ENCODE results near the gene AGAP2.

The AGAP2 gene

GRCh38 chr12:57770734-57771133 lies 32.2 kb upstream of the AGAP2 start:
- in situ Hi-C loops (cut with MboI; ENCODE audit: low sequenced_read_pairs, unreplicated experiment) = no loop called here
- DNase-seq (ENCODE audit: low spot score) = no peak
- no peak for TF ChIP-seq CTCF (IDR thresholded peaks at IDR 0.05; ENCODE audit: borderline replicate concordance, control extremely low read depth, extremely low read depth, insufficient read depth, missing control alignments)

- no peak for TF ChIP-seq CTCF (IDR thresholded peaks at IDR 0.05; ENCODE audit: borderline replicate concordance, control extremely low read depth, extremely low read depth, insufficient read depth, missing control alignments)
- DNase-seq (ENCODE audit: low spot score) = no peak
- in situ Hi-C loops (cut with MboI; ENCODE audit: low sequenced_read_pairs, unreplicated experiment) = no loop called here
Observed at GRCh38 chr12:57769594-57769993, 31.1 kb upstream of the AGAP2 start.

GRCh38 chr12:57767876-57768275 lies 29.3 kb upstream of the AGAP2 start:
- in situ Hi-C loops (cut with MboI; ENCODE audit: low sequenced_read_pairs, unreplicated experiment) = no loop called here
- no peak for DNase-seq (ENCODE audit: low spot score)
- TF ChIP-seq CTCF (IDR thresholded peaks at IDR 0.05; ENCODE audit: borderline replicate concordance, control extremely low read depth, extremely low read depth, insufficient read depth, missing control alignments) = no peak

GRCh38 chr12:57767305-57767698 lies 28.8 kb upstream of the AGAP2 start:
- no peak for TF ChIP-seq CTCF (IDR thresholded peaks at IDR 0.05; ENCODE audit: borderline replicate concordance, control extremely low read depth, extremely low read depth, insufficient read depth, missing control alignments)
- in situ Hi-C loops (cut with MboI; ENCODE audit: low sequenced_read_pairs, unreplicated experiment) = no loop called here
- DNase-seq (ENCODE audit: low spot score) = no peak

- DNase-seq (ENCODE audit: low spot score) = no peak
- no peak for TF ChIP-seq CTCF (IDR thresholded peaks at IDR 0.05; ENCODE audit: borderline replicate concordance, control extremely low read depth, extremely low read depth, insufficient read depth, missing control alignments)
- in situ Hi-C loops (cut with MboI; ENCODE audit: low sequenced_read_pairs, unreplicated experiment) = no loop called here
Observed at GRCh38 chr12:57766464-57767304, 28.1 kb upstream of the AGAP2 start, which contains the start of gene CYP27B1. TSS of gene CYP27B1 (minus strand) at chr12:57767078. CDS start at chr12:57767041, 37 bp downstream.

- in situ Hi-C loops (cut with MboI; ENCODE audit: low sequenced_read_pairs, unreplicated experiment) = no loop called here
- TF ChIP-seq CTCF (IDR thresholded peaks at IDR 0.05; ENCODE audit: borderline replicate concordance, control extremely low read depth, extremely low read depth, insufficient read depth, missing control alignments) = no peak
- DNase-seq (ENCODE audit: low spot score) = no peak
Observed at GRCh38 chr12:57765698-57766463, 27.3 kb upstream of the AGAP2 start.

Measured in GM13976 (cell line).